Measurements from ENCODE around the gene PCDHA3.
"Not testable (repeated sequence)": the region's sequence is repeated elsewhere in the genome, so short reads cannot be mapped to it uniquely, and the experiment has no call there.

PCDHA3 gene

DNA sequence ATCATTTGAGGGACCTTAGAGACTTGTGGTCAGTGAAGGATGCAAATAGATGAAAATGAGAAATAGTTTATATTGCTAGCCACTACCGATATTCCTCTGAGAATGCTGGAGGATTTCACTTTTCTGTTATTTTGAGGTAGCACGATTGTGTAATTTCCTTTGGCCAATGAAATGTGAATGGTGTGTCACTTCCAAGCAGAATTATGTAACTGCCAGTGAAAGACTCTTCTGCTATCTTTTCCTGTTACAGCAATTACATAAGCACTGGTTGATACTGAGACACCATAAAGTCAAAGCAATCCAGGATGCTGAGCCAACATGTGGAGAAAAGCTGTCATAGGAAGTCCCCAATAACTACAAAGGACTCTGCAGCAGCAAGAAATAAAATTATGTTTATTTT is 9.8 kb upstream of the PCDHA3 start:
- DNase-seq (ENCODE audit: low spot score): no peak
- in situ Hi-C loops (cut with MboI; ENCODE audit: low sequenced_read_pairs, unreplicated experiment): no loop called here
- TF ChIP-seq, protein P1, sequence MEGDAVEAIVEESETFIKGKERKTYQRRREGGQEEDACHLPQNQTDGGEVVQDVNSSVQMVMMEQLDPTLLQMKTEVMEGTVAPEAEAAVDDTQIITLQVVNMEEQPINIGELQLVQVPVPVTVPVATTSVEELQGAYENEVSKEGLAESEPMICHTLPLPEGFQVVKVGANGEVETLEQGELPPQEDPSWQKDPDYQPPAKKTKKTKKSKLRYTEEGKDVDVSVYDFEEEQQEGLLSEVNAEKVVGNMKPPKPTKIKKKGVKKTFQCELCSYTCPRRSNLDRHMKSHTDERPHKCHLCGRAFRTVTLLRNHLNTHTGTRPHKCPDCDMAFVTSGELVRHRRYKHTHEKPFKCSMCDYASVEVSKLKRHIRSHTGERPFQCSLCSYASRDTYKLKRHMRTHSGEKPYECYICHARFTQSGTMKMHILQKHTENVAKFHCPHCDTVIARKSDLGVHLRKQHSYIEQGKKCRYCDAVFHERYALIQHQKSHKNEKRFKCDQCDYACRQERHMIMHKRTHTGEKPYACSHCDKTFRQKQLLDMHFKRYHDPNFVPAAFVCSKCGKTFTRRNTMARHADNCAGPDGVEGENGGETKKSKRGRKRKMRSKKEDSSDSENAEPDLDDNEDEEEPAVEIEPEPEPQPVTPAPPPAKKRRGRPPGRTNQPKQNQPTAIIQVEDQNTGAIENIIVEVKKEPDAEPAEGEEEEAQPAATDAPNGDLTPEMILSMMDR (IDR thresholded peaks at IDR 0.05; ENCODE audit: borderline replicate concordance, control extremely low read depth, extremely low read depth, insufficient read depth, missing control alignments): no peak

DNA sequence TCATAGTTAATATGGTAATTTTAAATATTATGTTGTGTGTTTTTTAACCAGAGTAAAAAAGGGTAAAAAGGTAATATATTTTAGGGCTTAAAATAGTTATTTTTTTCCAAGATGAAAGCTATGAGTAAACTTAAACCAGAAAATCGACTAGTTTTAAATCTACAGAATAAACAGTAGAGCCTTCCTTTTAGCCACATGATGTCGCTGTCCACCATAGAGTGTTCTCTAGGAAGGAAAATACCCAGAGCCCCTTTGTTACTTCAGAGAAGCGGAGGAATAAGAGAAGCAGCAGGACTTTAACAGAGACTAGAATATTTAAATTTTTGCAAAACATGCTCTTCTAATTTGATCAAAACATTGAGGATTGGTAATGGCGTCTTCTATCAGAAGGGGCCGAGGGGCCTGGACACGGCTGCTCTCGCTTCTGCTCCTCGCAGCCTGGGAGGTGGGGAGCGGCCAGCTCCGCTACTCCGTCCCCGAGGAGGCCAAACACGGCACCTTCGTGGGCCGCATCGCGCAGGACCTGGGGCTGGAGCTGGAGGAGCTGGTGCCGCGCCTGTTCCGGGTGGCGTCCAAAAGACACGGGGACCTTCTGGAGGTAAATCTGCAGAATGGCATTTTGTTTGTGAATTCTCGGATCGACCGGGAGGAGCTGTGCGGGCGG is 6.1 kb upstream of the PCDHA3 start, which contains the start of gene PCDHA2:
PCDHA2 (plus strand) TSS at position 258 of the 664 bp plus-strand sequence.
- DNase-seq (ENCODE audit: low spot score): no peak
- in situ Hi-C loops (cut with MboI; ENCODE audit: low sequenced_read_pairs, unreplicated experiment): no loop called here
- TF ChIP-seq, protein P1 (IDR thresholded peaks at IDR 0.05; ENCODE audit: borderline replicate concordance, control extremely low read depth, extremely low read depth, insufficient read depth, missing control alignments): no peak

DNA sequence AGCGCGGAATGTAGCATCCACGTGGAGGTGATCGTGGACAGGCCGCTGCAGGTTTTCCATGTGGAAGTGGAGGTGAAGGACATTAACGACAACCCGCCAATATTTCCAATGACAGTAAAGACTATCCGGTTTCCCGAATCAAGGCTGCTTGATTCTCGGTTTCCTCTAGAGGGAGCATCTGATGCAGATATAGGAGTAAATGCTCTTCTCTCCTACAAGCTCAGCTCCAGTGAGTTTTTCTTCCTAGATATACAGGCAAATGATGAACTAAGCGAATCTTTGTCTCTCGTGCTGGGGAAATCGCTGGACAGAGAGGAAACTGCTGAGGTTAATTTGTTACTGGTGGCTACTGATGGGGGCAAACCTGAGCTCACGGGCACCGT is 5.6 kb upstream of the PCDHA3 start:
- DNase-seq (ENCODE audit: low spot score): no peak
- in situ Hi-C loops (cut with MboI; ENCODE audit: low sequenced_read_pairs, unreplicated experiment): no loop called here
- TF ChIP-seq, protein P1 (IDR thresholded peaks at IDR 0.05; ENCODE audit: borderline replicate concordance, control extremely low read depth, extremely low read depth, insufficient read depth, missing control alignments): no peak

DNA sequence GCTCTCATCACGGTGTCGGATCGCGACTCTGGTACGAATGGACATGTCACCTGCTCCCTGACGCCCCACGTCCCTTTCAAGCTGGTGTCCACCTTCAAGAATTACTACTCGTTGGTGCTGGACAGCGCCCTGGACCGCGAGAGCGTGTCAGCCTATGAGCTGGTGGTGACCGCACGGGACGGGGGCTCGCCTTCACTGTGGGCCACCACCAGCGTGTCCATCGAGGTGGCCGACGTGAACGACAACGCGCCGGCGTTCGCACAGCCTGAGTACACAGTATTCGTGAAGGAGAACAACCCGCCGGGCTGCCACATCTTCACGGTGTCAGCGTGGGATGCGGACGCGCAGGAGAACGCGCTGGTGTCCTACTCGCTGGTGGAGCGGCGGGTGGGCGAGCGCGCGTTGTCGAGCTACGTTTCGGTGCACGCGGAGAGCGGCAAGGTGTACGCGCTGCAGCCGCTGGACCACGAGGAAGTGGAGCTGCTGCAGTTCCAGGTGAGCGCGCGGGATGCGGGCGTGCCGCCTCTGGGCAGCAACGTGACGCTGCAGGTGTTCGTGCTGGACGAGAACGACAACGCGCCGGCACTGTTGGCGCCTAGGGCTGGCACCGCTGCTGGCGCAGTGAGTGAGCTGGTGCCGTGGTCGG is 4.7 kb upstream of the PCDHA3 start:
- in situ Hi-C loops (cut with MboI; ENCODE audit: low sequenced_read_pairs, unreplicated experiment): not testable (repeated sequence)

DNA sequence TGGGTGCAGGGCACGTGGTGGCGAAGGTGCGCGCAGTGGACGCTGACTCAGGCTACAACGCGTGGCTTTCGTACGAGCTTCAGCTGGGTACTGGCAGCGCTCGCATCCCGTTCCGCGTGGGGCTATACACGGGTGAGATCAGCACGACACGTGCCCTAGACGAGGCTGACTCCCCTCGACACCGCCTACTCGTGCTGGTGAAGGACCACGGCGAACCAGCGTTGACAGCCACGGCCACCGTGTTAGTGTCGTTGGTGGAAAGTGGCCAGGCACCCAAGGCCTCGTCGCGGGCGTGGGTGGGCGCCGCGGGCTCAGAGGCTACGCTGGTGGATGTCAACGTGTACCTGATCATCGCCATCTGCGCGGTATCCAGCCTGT is 4.2 kb upstream of the PCDHA3 start:
- TF ChIP-seq, protein P1 (IDR thresholded peaks at IDR 0.05; ENCODE audit: borderline replicate concordance, control extremely low read depth, extremely low read depth, insufficient read depth, missing control alignments): no peak
- in situ Hi-C loops (cut with MboI; ENCODE audit: low sequenced_read_pairs, unreplicated experiment): no loop called here
- no peak for DNase-seq (ENCODE audit: low spot score)

More for the DNA sequence above, 4.7 kb upstream of the PCDHA3 start:
- DNase-seq (ENCODE audit: low spot score): not testable (repeated sequence)

DNA sequence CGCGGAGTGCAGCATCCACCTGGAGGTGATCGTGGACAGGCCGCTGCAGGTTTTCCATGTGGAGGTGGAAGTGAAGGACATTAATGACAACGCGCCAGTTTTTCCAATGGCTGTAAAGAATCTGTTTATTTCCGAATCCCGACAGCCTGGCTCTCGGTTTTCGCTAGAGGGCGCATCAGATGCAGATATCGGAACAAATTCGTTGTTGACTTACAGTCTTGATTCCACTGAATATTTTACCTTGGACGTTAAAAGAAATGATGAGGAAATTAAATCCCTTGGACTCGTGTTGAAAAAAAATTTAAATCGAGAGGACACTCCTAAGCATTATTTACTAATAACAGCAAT is 611 bp downstream of the PCDHA3 start:
- DNase-seq (ENCODE audit: low spot score): no peak
- in situ Hi-C loops (cut with MboI; ENCODE audit: low sequenced_read_pairs, unreplicated experiment): no loop called here
- TF ChIP-seq, protein P1 (IDR thresholded peaks at IDR 0.05; ENCODE audit: borderline replicate concordance, control extremely low read depth, extremely low read depth, insufficient read depth, missing control alignments): no peak

DNA sequence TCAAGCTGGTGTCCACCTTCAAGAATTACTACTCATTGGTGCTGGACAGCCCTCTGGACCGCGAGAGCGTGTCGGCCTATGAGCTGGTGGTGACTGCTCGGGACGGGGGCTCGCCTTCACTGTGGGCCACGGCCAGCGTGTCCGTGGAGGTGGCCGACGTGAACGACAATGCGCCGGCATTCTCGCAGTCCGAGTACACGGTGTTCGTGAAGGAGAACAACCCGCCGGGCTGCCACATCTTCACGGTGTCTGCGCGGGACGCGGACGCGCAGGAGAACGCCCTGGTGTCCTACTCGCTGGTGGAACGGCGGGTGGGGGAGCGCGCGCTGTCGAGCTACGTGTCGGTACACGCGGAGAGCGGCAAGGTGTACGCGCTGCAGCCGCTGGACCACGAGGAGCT is 1.5 kb downstream of the PCDHA3 start:
- DNase-seq (ENCODE audit: low spot score); in situ Hi-C loops (cut with MboI; ENCODE audit: low sequenced_read_pairs, unreplicated experiment): not testable (repeated sequence)
